Activated T-helper 9 cell treated with anti-CD3 and anti-CD28 coated beads, Interleukin-2, amount 50 U/mL, for 16 hours (primary cell): ENCODE measurements around the gene SPRR2G.
"Not testable (repeated sequence)": the region's sequence is repeated elsewhere in the genome, so short reads cannot be mapped to it uniquely, and the experiment has no call there.

Source experiments
- DNase-seq: peaks from one replicate; pipeline ENCODE4 v3.0.0-alpha.2; 2020; ENCODE audit warnings: low read depth

SPRR2G gene

GRCh38 chr1:153150846-153151245 lies at the start of gene SPRR2G:
SPRR2G (minus strand) TSS chr1:153150890; CDS start chr1:153150110, 780 bp downstream.
- no peak for DNase-seq

GRCh38 chr1:153195216-153195615 lies 44.5 kb upstream of the SPRR2G start:
- no peak for DNase-seq

DNA sequence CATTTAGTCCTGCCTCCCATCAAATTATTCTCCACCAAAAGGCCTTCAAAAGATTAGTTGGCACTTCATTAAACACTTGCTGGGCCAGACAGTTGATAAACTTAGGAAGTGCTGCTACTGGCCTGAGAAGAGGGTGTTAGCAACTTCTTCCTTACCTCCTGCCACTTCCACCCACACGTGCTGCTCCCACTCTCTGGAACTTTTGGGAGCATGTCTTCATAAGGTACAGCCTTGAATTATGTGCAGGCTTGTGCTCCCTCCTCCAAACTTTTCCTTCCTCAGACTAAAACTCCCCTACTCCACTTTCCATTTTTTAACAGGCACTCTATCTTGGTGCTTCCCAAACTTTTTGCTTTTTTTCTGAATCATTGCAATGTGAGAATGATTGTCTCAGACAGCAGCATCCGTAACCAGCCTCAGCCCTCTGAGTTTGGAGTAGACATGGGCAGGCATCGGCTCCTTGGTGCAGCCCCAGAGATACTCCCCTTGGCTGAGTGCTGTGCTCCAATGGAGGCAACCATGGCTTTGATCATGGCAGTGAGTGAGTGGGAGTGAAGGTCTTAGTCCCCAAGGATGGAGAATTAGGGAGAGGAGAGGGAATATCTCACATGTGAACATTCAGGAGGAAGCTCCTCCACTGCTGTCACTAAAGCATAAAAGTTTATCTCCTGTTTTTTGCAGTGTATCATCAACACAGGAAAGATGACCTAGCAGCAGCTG lies 43.8 kb upstream of the SPRR2G start:
- no peak for DNase-seq

DNA sequence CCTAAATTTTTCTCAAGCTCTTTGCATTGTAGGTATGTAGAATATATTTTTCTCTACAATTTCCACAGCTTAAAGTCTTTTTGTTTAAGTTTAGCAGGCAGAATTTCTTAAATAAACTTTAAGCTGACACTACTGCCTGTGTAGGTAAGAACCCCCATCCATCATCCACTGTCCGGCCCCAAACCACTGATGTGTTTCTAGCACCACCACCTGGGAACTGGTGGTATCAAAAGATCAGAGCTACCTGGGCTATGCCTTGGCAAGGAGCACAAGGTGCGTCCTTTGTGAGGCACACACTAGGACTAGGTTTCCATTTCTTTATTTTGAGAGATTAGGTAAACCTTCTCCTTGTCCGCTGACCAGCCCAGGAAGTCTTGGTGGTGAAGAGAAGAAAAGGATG lies 42.0 kb upstream of the SPRR2G start:
- DNase-seq, result no peak

GRCh38 chr1:153190373-153190772 lies 39.7 kb upstream of the SPRR2G start:
- DNase-seq, result no peak

DNA sequence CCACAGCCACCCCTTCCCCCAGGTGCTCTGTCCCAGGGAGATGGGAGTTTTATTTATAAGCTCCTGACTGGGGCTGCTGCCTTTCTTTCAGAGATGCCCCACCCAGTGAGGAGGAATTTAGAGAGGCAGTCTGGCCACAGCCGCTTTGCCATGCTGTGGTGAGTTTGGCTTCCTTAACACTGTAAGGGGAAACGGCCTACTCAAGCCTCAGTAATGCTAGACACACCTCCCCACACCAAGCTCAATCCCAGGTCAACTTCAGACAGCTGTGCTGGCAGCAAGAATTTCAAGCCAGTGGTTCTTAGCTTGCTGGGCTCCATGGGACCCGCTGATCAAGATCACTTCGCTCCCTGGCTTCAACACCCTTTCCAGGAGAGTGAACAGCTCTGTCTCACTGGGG lies 37.6 kb upstream of the SPRR2G start:
- DNase-seq, result not testable (repeated sequence)

- DNase-seq, result no peak
Measured at GRCh38 chr1:153180556-153180955, 29.9 kb upstream of the SPRR2G start.

- no peak for DNase-seq
Measured at GRCh38 chr1:153178922-153179321, 28.2 kb upstream of the SPRR2G start.

DNA sequence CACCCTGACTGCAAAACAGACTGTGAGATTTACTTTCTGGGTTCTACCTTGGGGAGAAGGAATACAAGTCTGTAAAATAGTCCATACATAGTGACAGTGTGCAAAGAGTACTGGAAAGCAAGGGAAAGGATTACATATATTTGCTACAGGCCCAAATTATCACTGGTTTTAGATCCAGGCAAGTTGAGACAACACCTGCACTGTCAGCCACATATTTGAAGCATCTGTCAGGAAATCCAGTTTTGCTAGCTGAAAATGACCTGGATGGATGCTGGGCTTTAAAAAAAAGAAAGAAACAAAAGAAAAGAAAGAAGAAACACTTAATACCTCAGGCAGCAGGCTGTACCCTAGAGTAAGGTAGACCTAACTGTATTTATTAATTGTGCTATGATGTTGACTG lies 23.9 kb upstream of the SPRR2G start:
- DNase-seq, result no peak

- DNase-seq, result no peak
Measured at GRCh38 chr1:153168686-153169085, 18.0 kb upstream of the SPRR2G start.

DNA sequence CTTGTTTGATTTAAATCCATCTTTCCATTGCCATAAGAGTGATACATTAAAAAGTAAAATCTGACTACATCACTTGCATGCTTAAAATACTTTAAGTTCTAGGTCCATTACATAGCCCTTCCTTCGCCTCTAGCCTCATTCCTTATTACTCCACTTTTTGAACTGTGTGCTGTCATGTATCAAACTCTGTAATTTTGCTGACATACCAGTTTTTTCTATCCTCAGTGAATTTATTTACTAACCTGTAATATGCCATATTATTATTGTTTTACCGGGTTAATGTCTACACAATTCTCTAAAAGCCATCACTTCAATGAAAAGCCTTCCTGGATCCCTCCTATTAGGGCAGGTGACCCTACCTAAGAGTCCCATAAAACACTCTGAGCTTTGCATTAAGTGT lies 4.9 kb upstream of the SPRR2G start:
- no peak for DNase-seq

DNA sequence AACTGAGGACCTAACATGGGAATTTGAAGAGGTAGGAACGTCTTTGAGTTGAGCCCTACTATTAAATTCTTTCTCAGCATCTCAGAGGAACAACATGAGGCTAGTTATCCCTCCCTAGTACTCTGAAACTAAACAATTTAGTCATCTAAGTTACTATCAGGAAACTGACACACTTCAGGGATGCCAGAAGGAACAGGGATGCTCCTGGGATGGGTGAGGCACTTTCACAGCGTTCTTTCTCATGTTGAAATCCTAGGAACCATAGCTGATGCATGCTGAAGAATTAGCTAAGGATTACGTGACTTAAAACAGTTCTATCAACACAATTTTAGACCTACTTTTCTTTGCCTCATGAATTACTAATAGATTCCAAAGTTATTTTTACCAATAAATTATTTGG lies 1.8 kb upstream of the SPRR2G start:
- no peak for DNase-seq

GRCh38 chr1:153141377-153141776 lies 9.3 kb downstream of the SPRR2G start:
- DNase-seq, result no peak

GRCh38 chr1:153140484-153140883 lies 10.2 kb downstream of the SPRR2G start:
- DNase-seq, result no peak

GRCh38 chr1:153133743-153134142 lies 16.9 kb downstream of the SPRR2G start:
- DNase-seq, result no peak

- DNase-seq, result no peak
Measured at GRCh38 chr1:153133267-153133666, 17.4 kb downstream of the SPRR2G start.

GRCh38 chr1:153128688-153129087 lies 22.0 kb downstream of the SPRR2G start:
- not testable (repeated sequence) for DNase-seq

- DNase-seq, result no peak
Measured at GRCh38 chr1:153127296-153127695, 23.4 kb downstream of the SPRR2G start.

- DNase-seq, result no peak
Measured at GRCh38 chr1:153125536-153125935, 25.2 kb downstream of the SPRR2G start.

DNA sequence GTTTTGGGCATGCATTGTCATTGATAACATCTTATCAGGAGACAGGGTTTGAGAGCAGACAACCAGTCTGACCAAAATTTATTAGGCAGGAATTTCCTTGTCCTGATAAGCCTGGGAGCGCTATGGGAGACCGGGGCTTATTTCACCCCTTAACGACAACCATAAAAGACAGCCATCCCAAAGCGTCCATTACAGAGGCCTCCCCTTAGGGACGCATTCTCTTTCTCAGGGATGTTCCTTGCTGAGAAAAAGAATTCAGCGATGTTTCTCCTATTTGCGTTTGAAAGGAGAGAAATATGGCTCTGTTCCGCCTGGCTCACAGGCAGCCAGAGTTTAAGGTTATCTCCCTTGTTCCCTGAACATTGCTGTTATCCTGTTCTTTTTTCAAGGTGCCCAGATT lies 26.9 kb downstream of the SPRR2G start:
- not testable (repeated sequence) for DNase-seq

DNA sequence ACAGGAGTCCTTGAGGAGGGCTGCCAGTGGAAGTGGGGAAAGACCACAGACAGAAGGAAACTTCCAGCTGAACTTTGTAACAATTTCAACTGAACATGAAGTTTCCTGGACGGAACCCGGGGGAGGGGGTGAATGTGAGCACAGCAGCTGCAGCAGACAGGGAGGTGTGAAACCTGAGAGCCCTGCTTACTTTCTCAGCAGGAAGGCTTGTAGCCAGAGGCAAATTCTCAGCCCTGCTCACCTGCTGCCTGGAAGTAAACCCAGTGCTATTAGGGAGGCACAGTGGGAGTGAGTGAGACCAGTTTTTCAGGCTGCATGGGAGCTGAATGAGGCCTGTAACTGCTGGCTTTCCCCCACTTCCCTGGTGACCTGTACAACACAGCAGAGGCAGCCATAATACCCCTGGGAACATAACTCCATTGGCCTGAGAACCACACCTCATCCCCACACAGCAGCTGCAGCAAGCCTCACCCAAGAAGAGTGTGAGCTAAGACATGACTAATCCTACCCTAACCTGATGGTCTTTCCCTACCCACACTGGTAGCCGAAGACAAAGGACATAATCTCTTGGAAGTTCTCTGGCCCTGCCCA lies 27.8 kb downstream of the SPRR2G start:
- no peak for DNase-seq

DNA sequence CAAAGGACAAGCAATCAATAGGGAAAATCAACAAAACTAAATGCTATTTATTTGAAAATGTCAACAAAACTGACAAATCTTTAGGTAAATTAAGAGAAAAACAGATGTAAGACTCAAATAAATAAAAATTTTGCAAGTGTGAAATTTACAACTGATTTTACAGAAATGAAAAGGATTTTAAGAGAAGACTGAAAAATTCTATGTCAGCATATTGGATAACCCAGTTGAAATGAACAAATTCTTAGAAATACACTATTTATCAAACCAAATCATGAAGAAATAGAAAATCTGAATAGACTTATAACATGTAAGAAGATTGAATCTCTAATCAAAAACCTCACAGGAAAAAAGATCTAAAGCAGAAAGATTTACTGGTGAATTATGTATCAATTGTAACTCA lies 29.7 kb downstream of the SPRR2G start:
- no peak for DNase-seq

DNA sequence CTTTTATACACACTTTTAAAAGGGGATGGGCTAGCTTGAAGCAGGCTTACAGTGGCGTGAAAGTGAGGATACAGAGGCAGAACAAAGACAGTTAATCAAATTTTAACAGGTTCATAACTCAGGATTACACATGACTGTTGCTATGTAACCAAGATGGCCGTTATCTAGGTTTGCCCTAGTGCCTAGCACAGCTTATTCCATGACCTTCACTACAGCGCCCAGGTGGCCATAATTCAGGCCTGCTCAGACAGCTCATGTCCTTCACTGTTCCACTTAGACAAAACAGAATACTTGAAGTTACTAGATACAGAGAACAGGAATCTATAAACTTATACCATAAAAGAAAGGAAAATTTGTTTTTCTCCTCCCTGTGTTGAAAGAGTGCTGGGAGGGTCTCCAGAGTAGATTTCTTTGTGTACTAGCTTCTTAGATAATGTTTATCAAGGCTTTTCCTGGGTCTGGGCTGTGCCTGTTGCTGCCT lies 31.2 kb downstream of the SPRR2G start:
- DNase-seq, result no peak

DNA sequence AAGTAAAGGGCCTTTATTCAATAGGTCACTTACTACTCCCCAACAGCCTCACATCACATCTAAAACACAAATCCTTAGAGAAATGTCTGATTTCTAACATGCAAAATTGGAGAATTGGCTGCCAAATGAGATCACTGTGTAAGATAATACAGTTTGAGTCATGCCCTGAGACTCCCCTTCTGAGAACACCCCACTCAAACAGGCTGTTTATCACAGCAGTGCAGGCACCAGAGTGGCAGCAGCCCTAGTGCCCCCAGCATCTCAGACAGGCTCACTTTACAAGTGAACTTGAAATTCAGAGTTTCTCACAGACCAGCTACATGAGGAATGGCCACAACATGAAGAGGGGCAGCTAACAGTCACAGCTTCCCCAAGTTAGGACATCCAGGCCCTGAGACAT lies 35.4 kb downstream of the SPRR2G start:
- DNase-seq, result not testable (repeated sequence)
